GM19372 (cell line): ENCODE results near the gene N4BP2.
"Not testable (repeated sequence)": the region's sequence is repeated elsewhere in the genome, so short reads cannot be mapped to it uniquely, and the experiment has no call there.

Source experiments
- ATAC-seq: cut with Tn5 transposase; IDR thresholded peaks from one replicate; pipeline ENCODE4 v1.9.1; 2021; ENCODE audit warnings: mild to moderate bottlenecking, low read depth, moderate library complexity; ENCODE audit not compliant: unreplicated experiment

Gene N4BP2

DNA sequence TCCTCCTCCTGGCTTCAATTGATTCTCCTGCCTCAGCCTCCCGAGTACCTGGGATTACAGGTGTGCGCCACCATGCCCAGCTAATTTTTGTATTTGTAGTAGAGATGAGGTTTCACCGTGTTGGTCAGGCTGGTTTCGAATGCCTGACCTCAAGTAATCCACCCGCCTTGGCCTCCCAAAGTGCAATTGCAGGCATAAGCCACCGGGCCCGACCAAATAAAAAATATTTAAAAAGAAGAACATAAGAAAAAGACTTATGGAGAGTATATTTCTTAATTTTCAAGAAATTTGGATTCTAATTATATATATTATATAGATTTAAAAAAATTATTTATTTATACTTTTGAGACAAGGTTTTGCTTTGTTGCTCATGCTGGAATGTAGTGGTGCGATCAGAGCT lies 29.8 kb downstream of the N4BP2 start:
- no peak for ATAC-seq

DNA sequence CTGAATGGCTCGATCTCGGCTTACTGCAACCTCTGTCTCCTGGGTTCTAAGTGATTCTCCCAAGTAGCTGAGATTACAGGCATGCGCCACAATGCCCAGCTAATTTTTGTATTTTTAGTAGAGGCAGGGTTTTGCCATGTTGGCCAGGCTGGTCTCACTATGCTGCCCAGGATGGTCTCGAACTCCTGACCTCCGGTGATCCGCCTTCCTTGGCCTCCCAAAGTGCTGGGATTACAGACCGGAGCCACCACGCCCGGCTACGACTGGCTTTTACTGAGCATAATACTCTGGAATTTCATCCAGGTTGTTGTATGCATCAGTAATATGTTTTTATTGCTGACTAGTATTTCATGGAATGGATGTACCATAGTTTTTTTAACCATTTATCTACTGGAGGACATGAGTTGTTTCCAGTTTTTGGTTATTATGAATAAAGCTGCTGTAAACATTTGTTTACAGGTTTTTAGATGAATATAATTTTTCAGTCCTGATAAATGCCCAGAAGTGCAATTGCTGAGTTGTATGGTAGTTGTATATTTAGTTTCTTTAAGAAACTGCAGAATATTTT lies 31.2 kb downstream of the N4BP2 start:
- no peak for ATAC-seq

DNA sequence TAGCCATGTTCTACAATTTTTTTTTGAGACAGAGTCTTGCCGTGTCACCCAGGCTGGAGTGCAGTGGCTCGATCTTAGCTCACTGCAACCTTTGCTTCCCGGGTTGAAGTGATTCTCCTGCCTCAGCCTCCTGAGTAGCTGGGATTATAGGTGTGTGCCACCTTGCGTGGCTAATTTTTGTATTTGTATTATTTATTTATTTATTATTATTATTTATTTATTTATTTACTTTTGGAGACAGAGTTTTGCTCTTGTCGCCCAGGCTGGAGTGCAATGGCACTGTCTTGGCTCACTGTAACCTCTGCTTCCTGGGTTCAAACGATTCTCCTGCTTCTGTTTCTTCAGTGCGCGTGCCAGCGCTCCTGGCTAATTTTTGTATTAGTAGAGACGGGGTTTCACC lies 36.8 kb downstream of the N4BP2 start:
- not testable (repeated sequence) for ATAC-seq

DNA sequence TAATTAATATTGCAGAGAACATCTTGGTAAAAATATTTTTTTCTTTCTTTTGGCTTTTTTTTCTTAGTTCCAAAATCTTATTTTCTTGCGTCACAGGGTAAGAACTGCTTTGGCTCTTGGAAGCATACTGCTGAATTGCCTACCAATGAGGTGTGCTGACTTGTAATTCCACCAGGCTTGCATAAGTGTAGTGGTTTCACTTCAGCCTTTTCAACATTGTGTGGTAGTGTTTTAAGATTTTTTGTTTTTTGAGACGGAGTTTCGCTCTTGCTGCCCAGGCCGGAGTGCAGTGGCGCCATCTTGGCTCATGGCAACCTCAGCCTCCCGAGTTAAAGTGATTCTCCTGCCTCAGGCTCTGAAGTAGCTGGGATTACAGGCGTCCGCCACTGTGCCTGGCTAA lies 42.4 kb downstream of the N4BP2 start:
- ATAC-seq, result no peak

DNA sequence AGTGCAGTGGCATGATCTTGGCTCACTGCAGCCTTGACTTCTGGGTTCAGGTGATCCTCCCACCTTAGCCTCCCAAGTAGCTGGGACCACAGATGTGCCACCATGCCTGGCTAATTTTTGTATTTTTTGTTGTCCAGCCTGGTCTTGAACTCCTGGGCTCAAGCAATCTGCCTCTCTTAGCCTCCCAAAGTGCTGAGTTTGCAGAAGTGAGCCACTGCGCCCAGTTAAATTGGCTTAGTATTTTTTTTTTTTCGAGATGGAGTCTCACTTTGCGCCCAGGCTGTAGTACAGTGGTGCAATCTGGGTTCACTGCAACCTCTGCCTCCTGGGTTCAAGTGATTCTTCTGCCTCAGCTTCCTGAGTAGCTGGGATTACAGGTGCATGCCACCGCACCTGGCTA lies 50.5 kb downstream of the N4BP2 start:
- ATAC-seq, result not testable (repeated sequence)

DNA sequence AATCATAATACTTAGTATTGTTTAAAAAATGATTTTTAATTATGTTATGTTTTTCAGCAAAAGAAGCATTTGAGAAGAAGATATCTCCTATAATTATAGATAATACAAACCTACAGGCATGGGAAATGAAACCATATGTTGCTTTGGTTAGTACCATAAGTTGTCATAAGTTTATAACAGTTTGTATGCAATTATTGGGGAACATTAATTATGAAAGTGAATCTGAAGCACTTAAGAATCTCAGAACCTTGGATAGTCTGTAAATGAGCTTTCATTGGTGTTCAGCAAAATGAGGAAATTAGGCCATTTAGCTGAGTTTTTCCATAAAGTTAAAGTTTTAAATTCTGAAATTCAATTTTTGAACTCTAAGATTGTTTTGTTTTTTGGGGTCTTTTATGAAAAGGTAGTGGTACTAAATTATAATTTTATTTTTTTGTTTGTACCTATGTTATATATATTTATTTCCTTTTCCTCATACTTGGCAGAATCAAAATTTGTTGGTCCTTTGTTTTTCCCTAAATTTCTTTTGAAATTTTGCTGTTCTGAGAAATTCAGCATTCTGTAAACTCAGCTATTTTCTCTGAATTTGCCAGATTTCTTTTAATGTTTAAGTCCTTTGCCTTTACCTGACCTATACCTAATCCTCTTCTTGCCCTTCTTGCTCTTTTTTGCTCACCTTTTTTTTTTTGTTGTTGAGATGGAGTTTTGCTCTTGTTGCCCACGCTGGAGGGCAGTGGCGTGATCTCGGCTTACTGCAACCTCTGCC lies 55.6 kb downstream of the N4BP2 start:
- no peak for ATAC-seq

DNA sequence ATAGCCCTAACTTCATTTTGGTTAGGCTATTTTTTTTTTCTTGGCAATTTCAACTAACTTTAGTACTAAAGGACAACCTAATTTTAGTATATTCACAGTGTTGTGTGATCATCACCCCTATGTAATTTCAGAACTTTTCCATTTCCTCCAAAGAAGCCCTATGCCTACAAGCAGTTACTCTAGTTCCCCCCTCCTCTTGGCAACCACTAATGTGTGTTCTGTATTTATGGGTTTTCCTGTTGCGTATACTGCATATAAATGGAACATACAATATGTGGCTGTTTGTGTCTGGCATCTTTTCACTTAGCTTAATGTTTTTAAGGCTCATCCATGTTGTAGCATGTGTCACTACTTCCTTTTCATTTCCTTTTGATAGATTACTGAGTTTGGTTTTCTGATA lies 57.6 kb downstream of the N4BP2 start:
- no peak for ATAC-seq

DNA sequence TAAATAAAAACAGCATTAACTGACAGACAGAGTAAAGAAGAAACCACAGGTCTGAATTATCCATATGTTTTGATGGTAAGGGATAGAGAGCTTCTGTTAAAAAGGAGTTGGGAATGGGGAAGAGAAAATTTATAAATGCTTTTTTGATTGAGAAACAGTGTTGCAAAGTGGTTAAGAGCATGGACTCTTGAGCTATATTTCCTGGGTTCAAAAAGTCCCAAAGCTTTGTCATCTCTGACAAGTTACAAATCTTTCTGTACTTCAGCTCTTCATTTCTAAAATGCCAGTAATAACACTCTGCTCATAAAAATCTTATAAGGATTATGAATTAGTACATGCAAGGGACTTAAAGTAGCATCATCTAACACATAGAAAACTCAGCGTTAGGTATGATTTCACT lies 62.2 kb downstream of the N4BP2 start:
- no peak for ATAC-seq

DNA sequence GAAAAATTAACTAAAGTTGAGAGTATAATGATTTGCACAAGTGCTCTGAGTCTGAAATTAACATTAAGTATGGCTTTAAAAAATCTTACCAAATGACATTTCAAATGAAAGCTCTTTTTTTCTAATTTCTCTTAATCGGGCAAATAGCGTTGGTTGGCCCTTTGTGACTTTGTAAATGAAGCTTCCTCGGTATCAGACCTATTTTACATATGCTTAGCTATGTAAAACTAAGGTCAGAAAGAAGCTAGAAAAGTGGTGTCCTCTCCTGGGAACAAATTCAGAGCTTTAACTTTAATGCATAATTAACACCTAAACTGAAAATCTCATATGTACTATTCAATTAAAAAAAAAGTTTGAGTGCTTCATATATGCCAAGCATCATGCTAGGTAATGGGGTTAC lies 62.7 kb downstream of the N4BP2 start:
- ATAC-seq, result no peak

DNA sequence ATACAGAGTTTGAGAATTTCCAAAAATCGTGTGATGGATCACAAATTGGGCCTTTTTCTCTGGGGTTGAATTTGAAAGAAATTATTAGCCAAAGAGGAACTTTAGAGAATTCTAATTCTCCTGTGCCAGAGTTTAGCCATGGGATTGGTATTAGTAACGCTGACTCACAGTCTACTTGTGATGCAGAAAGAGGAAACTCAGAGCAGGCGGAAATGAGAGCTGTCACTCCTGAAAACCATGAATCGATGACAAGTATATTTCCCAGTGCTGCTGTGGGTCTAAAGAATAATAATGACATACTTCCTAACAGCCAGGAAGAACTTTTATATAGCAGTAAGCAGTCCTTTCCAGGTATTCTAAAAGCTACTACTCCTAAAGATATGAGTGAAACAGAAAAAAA lies 64.9 kb downstream of the N4BP2 start:
- no peak for ATAC-seq

DNA sequence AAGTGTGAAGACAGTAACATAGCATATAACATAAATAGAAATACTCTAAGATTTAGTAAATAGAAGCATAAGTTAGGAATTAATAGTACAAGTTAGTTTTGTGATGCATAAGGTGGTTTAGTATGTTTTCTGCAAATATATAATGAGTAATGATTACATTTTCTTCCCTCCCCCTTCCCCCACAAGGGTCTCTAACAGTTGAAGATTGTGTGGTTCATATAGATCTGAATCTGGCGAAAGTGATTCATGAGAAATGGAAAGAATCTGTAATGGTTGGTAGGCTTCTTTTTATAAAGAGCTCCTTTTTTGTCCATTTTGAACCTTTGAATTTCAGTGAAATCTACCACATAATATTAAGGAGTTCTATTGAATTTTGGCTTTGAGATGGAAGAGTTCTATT lies 66.3 kb downstream of the N4BP2 start:
- no peak for ATAC-seq

DNA sequence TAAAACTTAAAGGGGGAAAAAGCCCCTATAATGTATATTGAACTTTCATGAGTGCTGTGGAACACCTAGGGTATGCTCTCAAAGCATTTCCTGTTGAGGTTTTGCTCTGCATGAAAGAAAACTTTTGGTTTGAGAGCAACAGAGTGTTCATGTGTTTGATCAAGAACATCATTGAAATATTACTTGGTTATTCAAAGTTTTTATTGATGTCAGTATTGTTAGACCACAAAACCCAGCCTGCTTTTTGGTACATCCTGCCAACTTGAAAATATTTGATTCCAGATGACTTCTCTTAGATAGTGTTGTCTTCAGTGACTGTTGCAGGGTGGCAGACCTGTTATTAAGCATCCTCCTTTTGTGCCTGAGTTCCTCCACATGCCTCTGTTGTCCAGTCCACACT lies 68.0 kb downstream of the N4BP2 start:
- ATAC-seq, result no peak

DNA sequence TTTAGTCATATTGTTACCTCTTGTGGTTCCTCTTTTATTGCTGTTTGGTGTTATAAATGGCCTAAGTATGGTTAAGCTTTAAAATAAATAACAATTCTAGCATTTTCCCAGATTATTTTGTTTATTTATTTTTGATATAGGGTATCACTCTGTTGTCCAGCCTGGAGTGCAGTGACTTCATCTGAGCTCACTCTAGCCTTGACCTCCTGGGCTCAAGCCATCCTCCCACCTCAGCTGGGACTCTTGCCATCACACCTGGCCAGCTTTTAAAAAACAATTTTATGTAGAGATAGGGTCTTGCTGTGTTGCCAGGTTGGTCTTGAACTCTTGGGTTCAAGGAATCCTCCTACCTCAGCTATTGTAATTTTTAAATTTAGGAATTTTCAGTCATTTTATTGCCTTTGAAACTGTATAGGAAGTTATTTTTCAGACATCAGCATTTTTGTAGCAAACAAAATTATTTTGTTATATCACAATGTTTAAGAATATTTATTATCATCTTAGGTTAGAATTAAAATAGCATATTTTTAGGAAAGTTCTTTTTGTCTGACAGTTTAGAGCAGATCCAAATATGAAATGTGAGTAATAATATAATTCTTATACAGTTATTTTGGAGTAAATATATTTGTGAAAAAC lies 73.9 kb downstream of the N4BP2 start:
- ATAC-seq, result no peak

DNA sequence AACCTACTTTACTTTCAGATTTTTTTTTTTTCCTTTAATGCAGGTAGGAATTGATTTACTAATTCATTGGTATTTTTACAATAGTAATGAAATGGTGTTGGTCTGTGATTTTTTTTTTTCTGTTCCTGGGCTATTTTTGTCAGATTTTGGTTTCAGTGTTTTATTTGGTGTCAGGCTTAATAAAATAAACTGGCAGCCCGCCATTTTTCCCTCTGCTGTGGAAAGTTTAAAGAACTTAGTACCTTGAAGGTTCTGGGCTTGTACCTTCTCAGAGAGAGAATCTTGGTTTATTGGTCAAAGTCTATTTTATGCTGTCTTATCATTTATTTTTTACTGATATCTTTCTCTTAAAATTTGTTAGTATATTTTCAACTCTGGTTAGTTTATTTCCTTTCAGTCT lies 76.2 kb downstream of the N4BP2 start:
- no peak for ATAC-seq

DNA sequence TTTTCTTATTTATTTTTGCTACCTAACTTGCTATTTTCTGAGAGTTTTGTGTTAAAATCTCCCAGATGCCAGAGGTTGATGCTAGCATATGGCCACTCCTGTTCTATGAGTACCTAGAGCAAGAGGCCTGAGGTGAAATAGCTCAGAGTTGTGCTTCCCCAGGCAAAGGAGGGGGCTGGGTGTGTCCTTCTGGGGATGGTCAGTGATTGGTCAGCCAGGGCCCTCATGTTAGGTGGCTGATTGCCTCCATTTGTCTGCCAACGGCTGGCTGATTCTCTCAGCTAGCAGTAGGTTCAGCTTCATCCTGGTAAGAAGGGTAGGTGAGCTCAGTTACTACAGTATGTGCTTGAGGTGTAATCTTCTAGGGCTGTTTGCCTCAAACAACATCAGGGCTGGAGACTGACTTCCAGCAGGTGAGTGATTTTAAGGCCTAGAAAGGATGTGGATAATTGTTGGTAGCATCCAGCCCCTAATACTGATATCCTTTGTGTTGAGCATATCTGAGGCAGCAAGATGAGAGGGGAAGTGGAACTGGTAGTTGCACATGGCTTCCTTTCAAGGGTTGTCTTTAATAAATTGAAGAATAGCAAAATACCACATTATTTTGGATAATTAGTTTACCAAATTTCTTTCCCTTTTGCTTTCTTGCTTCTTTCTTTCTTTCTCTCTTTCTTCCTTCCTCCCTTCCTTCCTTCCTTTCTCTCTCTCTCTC lies 77.7 kb downstream of the N4BP2 start:
- no peak for ATAC-seq

DNA sequence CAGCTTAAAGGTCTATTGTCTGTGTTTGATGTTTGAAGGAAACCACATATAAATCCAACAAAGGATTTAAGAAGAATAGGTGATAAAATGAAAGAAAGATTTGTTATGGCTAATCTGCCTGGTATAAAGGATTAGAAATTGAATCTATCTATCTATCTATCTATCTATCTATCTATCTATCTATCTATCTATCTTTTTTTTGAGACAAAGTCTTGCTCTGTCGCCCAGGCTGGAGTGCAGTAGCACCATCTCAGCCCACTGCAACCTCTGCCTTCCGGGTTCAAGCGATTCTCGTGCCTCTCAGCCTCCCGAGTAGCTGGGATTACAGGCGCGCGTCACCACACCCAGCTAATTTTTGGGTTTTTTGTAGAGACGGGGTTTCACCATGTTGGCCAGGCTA lies 79.6 kb downstream of the N4BP2 start:
- not testable (repeated sequence) for ATAC-seq

DNA sequence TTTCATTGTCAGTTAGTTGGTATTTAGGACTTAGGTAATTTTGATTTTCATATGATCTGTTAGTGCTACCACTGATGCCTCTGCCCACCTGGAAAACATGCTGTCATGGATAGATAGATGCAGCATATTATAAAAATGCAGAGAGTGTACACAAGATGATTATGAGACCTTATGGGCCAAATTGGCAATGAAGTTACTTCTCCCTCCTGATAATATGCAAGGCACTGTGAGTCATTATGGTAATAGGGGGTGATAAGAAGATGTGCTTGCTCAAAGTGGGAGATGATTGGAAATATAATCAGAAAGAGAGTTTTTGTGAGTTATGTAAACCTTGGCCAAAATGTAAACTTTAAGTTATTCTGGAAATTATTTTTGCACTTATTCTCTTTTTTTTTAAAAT lies 83.5 kb downstream of the N4BP2 start:
- ATAC-seq, result no peak

DNA sequence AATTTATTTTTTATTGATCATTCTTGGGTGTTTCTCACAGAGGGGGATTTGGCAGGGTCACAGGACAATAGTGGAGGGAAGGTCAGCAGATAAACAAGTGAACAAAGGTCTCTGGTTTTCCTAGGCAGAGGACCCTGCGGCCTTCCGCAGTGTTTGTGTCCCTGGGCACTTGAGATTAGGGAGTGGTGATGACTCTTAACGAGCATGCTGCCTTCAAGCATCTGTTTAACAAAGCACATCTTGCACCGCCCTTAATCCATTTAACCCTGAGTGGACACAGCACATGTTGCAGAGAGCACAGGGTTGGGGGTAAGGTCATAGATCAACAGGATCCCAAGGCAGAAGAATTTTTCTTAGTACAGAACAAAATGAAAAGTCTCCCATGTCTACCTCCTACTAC lies 83.9 kb downstream of the N4BP2 start:
- not testable (repeated sequence) for ATAC-seq

DNA sequence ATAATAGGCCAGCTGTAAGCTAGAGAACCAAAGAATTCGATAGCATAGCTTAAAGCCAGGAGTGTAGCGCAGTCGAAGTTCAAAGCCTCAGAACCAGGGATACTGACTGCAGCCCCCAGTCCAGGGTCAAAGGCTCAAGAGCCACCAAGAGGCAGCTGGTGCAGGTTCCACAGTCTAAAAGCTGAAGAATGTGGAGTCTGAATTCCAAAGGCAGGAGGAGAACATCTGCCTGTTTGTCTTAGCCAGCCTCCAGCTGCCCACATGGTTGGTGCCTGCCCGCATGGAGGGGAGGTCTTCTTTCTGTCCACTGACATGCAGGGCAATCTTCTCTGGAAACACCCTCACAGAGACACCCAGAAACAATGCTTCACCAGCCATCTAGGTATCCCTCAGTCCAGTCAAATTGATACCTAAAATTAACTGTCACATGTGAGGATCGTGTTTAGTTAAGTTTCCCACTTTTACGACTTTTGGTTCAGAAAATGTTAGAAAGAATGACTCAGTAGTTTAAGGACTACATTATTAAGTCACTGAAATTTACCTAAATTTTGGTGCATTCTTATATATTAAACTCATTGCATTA lies 87.4 kb downstream of the N4BP2 start:
- no peak for ATAC-seq

DNA sequence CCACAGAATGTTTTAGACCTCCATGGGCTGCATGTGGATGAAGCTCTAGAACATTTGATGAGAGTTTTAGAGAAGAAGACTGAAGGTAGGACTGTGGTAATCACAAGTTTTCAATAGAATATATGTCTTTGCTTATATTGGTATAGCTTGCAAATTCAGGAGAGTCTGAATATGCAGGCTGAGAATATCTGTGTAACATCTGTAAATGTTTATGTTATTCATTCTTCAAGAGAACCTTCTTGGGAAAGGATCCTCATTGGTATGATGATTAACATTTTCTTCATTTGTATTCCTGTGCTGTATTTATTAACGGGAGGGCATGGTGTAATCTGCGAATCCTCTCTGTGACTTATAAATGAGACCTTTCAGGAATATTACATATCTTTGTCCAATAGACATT lies 88.1 kb downstream of the N4BP2 start:
- ATAC-seq, result no peak

DNA sequence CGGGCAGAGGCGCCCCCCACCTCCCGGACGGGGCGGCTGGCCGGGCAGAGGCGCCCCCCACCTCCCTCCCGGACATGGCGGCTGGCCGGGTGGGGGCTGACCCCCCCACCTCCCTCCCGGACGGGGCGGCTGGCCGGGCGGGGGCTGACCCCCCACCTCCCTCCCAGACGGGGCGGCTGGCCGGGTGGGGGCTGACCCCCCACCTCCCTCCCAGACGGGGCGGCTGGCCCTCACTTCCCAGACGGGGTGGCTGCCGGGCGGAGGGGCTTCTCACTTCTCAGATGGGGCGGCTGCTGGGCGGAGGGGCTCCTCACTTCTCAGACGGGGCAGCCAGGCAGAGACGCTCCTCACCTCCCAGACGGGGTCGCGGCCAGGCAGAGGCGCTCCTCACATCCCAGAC lies 90.8 kb downstream of the N4BP2 start:
- ATAC-seq, result not testable (repeated sequence)
